Kidney (tissue), 14 donors: ENCODE measurements around the gene SRM. TPM values are rescaled to one million over a fixed set of nuclear protein-coding genes. Genes with fewer than 3 reads are reported as not detected.

Experiments
- DNase-seq, 5 donors: peaks; one replicate each; pipeline ENCODE4 v3.0.0-alpha.2; 2013 to 2020
- FAIRE-seq: peaks from 2 replicates; lab custom pipeline; 2012; peaks lifted over from hg19 to GRCh38; lab: Jason Lieb, UNC
- H3K27ac ChIP-seq, 2 donors: one replicate each; pipeline ENCODE4 v1.7.0; 2013; ENCODE audit warnings: low read depth in 2 of 2, low read length in 2 of 2, inconsistent platforms in 1 of 2
- H3K27me3 ChIP-seq: one replicate; pipeline ENCODE4 v1.7.1; 2013; ENCODE audit warnings: low read length, inconsistent platforms; ENCODE audit not compliant: control insufficient read depth, insufficient read depth
- H3K36me3 ChIP-seq, 3 donors: one replicate each; pipeline versions ENCODE4 v1.7.0 to v1.7.1; 2013; ENCODE audit warnings: low read length in 3 of 3, control low read depth in 1 of 3, inconsistent platforms in 1 of 3; ENCODE audit not compliant: insufficient read depth in 3 of 3, control insufficient read depth in 2 of 3
- H3K4me1 ChIP-seq, 3 donors: one replicate each; pipeline versions ENCODE4 v1.7.0 to v1.7.1; 2013; ENCODE audit warnings: low read length in 3 of 3, inconsistent platforms in 1 of 3, low read depth in 1 of 3; ENCODE audit not compliant: control insufficient read depth in 2 of 3, insufficient read depth in 2 of 3
- H3K4me3 ChIP-seq, 3 donors: one replicate each; pipeline versions ENCODE4 v1.7.0 to v1.8.1; 2013; ENCODE audit warnings: low read length in 3 of 3, control low read depth in 1 of 3, inconsistent platforms in 1 of 3
- H3K9ac ChIP-seq, 3 donors: one replicate each; pipeline versions ENCODE4 v1.7.0 to v1.7.1; 2013; ENCODE audit warnings: low read length in 3 of 3, control low read depth in 1 of 3, inconsistent platforms in 1 of 3
- H3K9me3 ChIP-seq, 3 donors: one replicate each; pipeline versions ENCODE4 v1.7.0 to v1.7.1; 2013; ENCODE audit warnings: low read length in 3 of 3, control low read depth in 1 of 3, inconsistent platforms in 1 of 3; ENCODE audit not compliant: control insufficient read depth in 2 of 3, insufficient read depth in 1 of 3
- CTCF ChIP-seq: IDR thresholded peaks from 3 replicates; pipeline ENCODE4 v1.5.1; 2012; ENCODE audit warnings: mild to moderate bottlenecking, moderate library complexity, borderline replicate concordance; ENCODE audit not compliant: insufficient read depth; ENCODE audit errors: extremely low read depth
- intact Hi-C: fragments of 100-400 bp; cut with DNase I; formaldehyde crosslinking; loops from one replicate; pipeline ENCODE4 v1.11.1; 2022
- polyA plus RNA-seq: library from polyadenylated mRNA; stranded (reverse); fragments of 350-450 nt; fragmentation: Illumina TruSeq; extraction: RNeasy Lipid Tissue Mini Kit (QIAGEN cat#74804); gene quantifications from one replicate; pipeline ENCODE4 v1.2.3, GENCODE V29; 2014; ENCODE audit warnings: low read depth, low replicate concordance; ENCODE audit not compliant: insufficient read depth
- total RNA-seq: library from RNA; stranded (reverse); fragmentation: NEBNext Ultra II Directional; extraction: Animal tissue kit (Norgen Biotek cat#: 25700); gene quantifications from one replicate; pipeline ENCODE4 v1.2.1, GENCODE V29; 2021
- donor health status: control.
- donor health status: control.
- donor health status: control.
- donor health status: control.
- donor health status: control.
- donor health status: DM: yes; HTN: yes; CAD: no.
- donor health status: Normal renal cell carcinoma (clear cell type).

The SRM gene
- total and polyA plus RNA-seq, 2 donors from 2014 or later = 52.9 to 59.5 TPM

GRCh38 chr1:11058595-11059154 lies 1.1 kb downstream of the SRM start:
- intact Hi-C loops = no loop called here
- peak in 1 of 5 donors; percentile 41 for DNase-seq
- Histone ChIP-seq H3K4me1 (peaks cover 0 to 11% (median 4%) of the 10 kb centered on the region in 3 donors), H3K9ac (peak overlapping the region in 1 of 3 donors; percentile 56), H3K27me3 (no peaks in the 10 kb centered on the region), H3K9me3 (no peaks in the 10 kb centered on the region), H3K4me3 (peak overlapping the region in 2 of 3 donors; percentile 64 to 73), H3K27ac (no peak overlapping the region), H3K36me3 (peaks cover 0 to 4% (median 3%) of the 10 kb centered on the region in 3 donors)
- no peak for FAIRE-seq
- TF ChIP-seq CTCF = no peak

GRCh38 chr1:11058026-11058425 lies 1.8 kb downstream of the SRM start:
- Histone ChIP-seq H3K9ac (no peak overlapping the region), H3K4me1 (peaks cover 0 to 11% (median 4%) of the 10 kb centered on the region in 3 donors), H3K9me3 (no peaks in the 10 kb centered on the region), H3K27ac (no peak overlapping the region), H3K4me3 (no peak overlapping the region), H3K27me3 (no peaks in the 10 kb centered on the region), H3K36me3 (peaks cover 0 to 4% (median 3%) of the 10 kb centered on the region in 3 donors)
- FAIRE-seq (no peak), DNase-seq (peak in 1 of 5 donors; percentile 32)
- intact Hi-C loops = no loop called here
- TF ChIP-seq CTCF = no peak

GRCh38 chr1:11057477-11057876 lies 2.3 kb downstream of the SRM start:
- no peak for TF ChIP-seq CTCF
- no peaks in the 10 kb centered on the region for H3K9me3 ChIP-seq
- H3K9ac ChIP-seq = no peak overlapping the region
- DNase-seq (no peak), FAIRE-seq (no peak)
- no peak overlapping the region for H3K4me3 ChIP-seq
- peaks cover 0 to 11% (median 4%) of the 10 kb centered on the region in 3 donors for H3K4me1 ChIP-seq
- peaks cover 0 to 4% (median 3%) of the 10 kb centered on the region in 3 donors for H3K36me3 ChIP-seq
- no peaks in the 10 kb centered on the region for H3K27me3 ChIP-seq
- intact Hi-C loops = no loop called here
- H3K27ac ChIP-seq = no peak overlapping the region

- Histone ChIP-seq H3K27me3 (no peaks in the 10 kb centered on the region), H3K27ac (no peak overlapping the region), H3K36me3 (peaks cover 0 to 4% (median 0%) of the 10 kb centered on the region in 3 donors), H3K9ac (no peak overlapping the region), H3K4me1 (peaks cover 0 to 11% (median 4%) of the 10 kb centered on the region in 3 donors), H3K9me3 (no peaks in the 10 kb centered on the region), H3K4me3 (no peak overlapping the region)
- FAIRE-seq (no peak), DNase-seq (peak in 1 of 5 donors; percentile 32)
- TF ChIP-seq CTCF = no peak
- intact Hi-C loops = no loop called here
These were observed 3.3 kb downstream of the SRM start for GRCh38 chr1:11056504-11056903.
